NCI-H2196 treated with DMSO at 0.1 percent for 48 hours (cell line): ENCODE data around the gene MYO3B.
"Not testable (repeated sequence)": the region's sequence is repeated elsewhere in the genome, so short reads cannot be mapped to it uniquely, and the experiment has no call there.

Experiments used
- DNase-seq: peaks from one replicate; lab custom pipeline; 2025; ENCODE audit not compliant: unreplicated experiment; lab: John Stamatoyannopoulos, UW

MYO3B gene

GRCh38 chr2:170544817-170545216 is 366.9 kb downstream of the MYO3B start:
- DNase-seq: no peak

- DNase-seq: no peak
These were observed 370.4 kb downstream of the MYO3B start for GRCh38 chr2:170548304-170548703.

- DNase-seq: no peak
These were observed 372.6 kb downstream of the MYO3B start for GRCh38 chr2:170550501-170550900.

GRCh38 chr2:170551899-170552298 is 374.0 kb downstream of the MYO3B start:
- not testable (repeated sequence) for DNase-seq

GRCh38 chr2:170553748-170554147 is 375.8 kb downstream of the MYO3B start:
- no peak for DNase-seq

DNA sequence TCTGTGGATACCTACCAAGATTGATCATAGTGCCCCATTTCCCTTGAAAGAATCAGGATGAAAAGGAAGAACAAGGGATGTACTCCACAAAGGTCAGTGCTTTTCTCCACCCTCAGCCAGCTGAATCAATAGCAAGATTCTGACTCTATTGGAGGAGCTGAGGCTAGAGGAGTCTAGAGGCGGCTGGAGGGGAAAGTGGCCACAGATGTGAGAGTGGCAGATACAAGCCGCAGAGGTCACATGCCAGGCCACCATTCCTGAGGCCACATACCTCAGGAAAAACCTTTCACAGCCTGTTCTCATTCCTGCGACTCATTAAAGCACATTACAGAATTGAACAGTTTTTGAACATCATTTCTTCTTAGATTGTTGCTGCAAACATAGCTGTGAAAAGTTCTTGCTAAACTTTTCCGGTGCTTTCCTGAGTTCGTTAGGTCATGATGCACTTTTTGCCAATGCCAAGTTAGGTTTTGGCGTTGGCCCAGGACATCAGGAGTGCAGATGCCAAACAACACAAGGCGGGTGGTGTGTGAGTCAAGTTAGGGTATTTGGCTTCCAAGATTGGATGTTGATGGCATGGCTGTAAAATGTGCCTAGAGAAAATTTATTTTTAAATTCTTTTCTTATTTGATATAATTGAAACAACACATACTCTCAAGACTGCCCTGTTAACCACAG is 376.5 kb downstream of the MYO3B start:
- DNase-seq: no peak

GRCh38 chr2:170562928-170563327 is 385.0 kb downstream of the MYO3B start:
- no peak for DNase-seq

GRCh38 chr2:170563401-170563800 is 385.5 kb downstream of the MYO3B start:
- no peak for DNase-seq

DNA sequence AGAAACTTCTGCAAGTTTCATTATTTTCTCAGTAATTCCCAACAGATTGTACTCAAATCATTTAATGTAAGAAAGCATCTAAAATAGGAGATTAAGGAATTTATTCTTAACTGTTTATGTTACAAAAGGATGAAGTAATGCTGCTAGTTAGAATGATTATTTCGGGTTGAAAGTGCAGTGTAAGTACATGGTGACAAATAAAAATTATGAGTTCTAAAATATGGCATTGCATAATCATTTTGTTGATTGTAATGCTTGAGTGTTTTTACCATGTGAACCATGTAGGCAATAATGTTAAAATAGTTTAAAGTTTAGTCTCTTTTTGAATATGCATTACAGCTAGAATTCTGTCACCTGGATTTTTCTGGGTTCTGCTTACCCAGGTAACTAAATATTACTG is 388.2 kb downstream of the MYO3B start:
- no peak for DNase-seq

DNA sequence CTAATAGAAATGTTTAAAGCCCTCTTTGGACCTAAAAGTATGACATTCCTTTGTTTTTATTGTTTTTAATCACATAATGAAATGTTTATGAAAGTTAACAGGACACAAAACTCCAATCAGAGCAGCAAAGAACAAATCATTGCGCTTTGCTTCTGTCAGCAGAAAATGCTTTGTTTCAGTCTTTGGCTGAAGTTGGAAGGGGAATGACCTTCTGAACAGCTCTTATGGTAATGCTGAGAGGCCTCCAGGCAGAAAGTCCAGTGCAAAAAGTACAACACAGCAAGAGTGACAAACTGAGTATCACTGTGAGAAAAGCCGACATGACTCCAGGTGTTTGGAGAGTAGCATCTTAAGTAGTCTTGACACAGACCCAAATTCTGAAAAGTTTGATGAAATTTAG is 389.5 kb downstream of the MYO3B start:
- DNase-seq: no peak

DNA sequence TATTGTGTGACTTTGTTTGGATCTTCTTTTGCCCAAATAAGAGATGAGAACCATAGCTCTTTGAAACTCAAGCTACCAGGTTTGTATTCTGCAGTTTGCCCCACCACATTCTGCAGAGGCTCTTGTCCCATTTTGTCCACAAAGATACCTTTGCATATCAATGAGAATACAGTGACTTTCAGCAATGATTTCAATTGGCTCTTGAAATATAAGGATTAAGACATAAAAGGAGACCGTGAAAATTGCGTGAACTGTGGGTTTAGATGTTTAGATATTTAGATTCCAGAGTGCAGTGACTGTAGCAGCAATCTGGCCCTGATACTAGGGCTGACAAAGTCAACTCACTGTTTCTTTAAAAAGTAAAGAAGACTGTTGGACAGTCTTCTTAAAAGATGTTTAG is 390.6 kb downstream of the MYO3B start:
- no peak for DNase-seq

DNA sequence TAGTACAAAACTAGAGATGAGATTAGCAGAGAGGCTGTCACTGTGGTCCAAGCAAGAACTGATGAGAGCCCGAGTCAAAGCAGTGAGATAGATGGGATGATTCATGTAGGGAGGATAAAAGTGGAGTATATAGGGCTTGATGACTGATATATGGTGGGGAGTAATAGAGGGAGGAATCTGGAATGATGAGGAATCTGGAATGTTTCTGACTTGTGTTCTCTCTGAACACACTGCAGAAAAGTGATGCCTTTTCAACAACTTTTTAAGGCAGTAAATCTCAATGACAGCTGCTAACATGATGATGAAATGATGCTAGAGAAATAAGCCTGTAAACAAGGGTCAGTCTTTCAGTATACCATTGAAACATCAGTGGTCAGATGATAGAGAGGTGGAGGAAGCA is 393.7 kb downstream of the MYO3B start:
- no peak for DNase-seq

- DNase-seq: no peak
These were observed 395.7 kb downstream of the MYO3B start for GRCh38 chr2:170573671-170574070.

DNA sequence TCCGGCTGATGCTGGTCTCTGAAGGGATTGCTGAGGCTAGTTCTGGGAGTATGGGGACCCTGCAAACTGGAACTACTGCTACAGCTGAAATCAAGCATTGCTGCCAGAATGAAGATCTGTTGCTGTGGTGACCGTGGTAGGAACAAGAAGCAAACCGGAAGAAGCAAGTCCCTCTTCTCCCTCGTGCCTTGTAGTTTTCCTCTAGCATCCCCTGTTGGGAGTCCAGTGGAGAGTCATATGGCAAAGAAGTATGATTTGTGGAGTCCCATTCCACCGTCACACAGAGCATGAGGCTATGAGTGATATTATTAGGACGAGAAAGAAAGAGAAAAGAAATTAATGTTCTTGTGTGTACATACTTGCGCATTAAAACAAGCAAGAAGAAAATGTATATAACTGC is 398.3 kb downstream of the MYO3B start:
- DNase-seq: no peak

GRCh38 chr2:170577356-170577755 is 399.4 kb downstream of the MYO3B start:
- DNase-seq: no peak

DNA sequence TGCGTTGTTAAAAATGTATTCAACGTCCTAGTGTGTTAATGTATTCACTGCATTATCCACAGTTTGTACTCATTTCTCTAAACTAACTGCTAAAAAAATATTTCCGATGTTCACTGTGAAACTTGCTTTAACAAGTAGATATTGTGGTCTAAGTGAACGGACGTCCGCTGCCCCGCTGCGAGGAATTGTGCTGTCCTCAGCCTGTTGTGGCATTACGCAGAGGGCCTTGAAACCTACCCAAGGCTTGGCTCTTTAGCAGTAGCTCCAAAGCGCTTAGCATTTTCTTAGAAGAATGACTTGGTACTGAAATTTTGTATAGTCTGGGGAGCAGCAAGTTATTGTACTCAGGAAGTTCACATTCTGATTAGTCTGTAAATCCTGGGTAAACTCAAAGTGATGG is 400.7 kb downstream of the MYO3B start:
- no peak for DNase-seq

DNA sequence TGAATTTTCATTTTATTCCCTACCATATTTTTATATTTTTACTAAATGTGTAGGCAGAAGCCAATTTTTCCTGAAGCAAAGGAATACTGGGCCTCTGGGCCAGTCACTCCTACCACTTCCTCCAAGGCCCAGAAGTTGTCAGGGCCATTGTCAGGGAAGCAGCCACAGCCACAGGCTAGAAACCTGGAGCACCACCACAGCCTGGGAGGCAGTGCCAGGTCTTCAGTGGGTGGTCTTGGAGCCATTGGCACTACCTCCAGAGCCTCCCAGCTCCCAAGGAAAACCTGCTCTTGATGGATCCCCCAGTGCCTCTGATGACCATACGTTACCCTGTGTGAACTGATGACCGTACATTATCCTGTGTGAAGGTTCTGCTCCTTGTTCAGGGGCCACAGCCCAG is 401.6 kb downstream of the MYO3B start:
- DNase-seq: no peak

DNA sequence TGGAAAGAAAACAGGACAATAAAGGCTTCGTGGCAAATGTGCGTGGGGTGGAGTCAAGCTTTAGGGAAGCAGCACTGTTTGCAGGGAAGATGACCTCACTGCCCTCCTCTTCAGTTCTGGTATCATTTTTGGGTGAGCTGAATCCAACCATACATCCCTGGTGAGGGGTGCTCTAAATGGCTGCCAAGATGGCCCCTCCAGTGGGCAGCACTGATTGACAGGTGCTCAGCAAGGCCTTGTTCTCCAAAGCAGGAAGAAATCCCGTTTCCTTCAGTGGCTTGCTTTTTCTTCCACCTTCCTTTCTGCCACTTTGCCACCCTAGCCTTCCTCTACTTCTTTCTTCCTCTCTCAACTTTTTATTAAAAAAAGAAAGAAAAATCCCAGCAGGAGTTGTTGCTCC is 404.4 kb downstream of the MYO3B start:
- no peak for DNase-seq

DNA sequence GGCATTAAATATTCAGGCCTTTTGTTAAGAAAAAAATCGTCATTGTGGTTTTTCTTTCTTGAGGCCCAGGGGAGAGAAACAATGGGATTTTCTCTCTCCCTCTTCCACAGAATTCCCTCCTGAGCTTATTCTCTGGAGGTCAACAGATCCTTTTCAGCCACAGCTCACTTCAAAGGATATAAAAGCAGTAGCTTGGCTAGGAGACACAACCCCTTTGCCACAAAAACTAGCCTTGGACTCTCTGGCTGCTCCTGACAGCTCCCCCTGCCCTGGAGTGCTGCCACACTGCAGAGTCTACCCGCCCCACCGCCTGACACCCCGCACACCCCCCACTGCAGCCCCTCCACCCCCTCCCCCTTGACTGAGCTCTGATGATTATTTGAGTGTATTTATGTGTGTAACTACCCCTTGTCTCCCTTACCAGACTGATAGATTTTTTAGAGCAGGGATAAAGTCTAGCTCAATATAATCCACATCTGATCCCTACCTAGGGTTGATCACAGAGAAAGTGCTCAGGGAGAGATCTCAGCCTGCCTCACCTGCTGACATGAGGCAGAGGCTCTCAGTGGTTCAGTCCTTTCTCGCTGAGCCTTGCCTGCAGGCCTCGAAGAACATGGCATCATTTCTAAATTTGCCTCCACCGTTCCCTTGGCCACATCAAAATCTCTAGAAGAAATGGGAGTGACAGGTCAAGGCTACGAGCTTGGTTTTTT is 405.0 kb downstream of the MYO3B start:
- no peak for DNase-seq

DNA sequence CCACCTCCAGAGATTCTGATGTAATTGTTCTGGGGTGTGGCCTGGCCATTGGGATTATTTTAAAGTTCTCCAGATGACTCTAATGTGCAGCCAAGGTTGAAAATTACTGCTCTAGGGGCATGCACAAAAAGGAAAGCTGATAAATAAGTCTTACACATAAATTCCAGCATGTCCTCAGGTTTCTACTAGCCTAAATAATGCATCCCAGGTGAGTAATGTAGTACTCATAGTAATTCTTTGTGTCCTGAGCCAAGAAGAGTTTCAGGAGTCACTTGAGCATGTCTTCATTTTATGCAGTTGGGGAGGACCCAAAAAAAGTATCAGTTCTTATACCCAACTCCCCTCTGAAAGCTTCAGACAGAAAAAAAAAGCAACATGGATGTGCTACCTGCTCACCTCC is 407.1 kb downstream of the MYO3B start:
- no peak for DNase-seq

DNA sequence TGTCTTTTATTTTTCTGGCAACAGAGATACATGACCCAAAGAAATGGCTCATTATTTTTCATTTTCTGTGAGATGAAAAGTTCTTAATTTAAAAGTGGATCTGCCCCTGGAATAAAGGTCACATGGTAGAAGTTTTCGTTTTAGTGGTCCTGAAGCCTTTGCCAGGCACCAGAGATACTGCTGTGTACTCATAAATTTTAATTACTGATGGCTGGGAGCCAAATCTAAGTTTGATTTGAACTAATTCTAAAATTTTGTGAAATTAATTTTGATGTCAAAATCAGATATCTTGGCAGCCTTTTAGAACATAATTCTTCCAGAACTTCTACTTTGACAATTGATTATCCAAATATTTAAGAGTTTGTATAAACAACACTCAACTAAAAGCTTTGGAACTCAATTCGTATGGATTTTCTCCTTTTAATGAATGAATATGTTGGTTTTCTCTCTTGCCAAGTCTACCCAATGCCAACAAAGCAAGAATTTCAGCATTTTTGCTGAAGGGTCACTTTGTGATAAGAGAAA is 408.7 kb downstream of the MYO3B start:
- no peak for DNase-seq

GRCh38 chr2:170587117-170587516 is 409.2 kb downstream of the MYO3B start:
- DNase-seq: no peak

GRCh38 chr2:170587922-170588321 is 410.0 kb downstream of the MYO3B start:
- DNase-seq: no peak
